Central memory CD4-positive, alpha-beta T cell (primary cell): ENCODE measurements around the gene EHMT1.
"Not testable (repeated sequence)": the region's sequence is repeated elsewhere in the genome, so short reads cannot be mapped to it uniquely, and the experiment has no call there.

Experiments
- DNase-seq: peaks from one replicate; pipeline ENCODE4 v3.0.0; 2022

EHMT1 gene

GRCh38 chr9:137590469-137591383 is 28.1 kb upstream of the EHMT1 start, which contains the start of gene ZMYND19:
Gene ZMYND19 (minus strand): TSS chr9:137590512. CDS start chr9:137590263, 249 bp downstream.
- DNase-seq = peak; percentile 89

GRCh38 chr9:137592767-137593166 is 26.0 kb upstream of the EHMT1 start:
- no peak for DNase-seq

DNA sequence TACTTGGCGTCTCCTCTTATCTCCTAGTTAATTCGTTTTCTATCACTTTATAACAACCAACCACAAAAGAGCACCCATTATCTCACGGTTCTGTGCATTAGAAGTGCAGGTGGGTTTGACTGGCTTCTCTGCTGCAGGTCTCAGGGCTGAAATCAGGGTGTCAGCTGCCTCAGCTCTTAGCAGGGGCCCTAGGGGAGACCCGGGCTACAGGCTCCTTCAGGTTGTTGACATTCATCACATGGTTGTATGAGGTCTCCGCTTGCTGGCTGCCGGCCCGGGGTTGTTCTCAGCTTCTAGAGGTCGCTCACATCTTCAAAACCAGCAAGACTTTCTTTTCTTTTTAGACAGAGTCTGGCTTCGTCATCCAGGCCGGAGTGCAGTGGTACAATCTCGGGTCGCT is 25.6 kb upstream of the EHMT1 start:
- DNase-seq = no peak

- DNase-seq = not testable (repeated sequence)
Observed at GRCh38 chr9:137596577-137596976, 22.2 kb upstream of the EHMT1 start.

DNA sequence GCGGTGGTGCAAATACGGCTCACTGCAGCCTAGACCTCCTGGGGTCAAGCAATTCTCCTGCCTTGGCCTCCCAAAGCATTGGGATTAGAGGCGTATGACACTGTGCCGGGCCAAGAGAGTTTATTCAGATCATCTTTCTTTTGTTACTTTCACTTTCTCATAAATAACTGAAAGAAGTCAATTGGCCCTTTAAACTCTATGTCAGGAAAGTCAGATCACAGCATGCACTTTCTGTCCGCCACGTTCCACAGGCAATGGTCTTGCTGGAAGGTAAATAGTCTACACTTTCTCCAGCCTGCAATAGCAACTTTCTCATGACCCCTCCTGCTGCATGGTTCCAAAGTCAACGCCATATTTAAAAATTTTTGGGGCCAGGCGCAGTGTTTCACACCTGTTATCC is 19.9 kb upstream of the EHMT1 start:
- DNase-seq = no peak

DNA sequence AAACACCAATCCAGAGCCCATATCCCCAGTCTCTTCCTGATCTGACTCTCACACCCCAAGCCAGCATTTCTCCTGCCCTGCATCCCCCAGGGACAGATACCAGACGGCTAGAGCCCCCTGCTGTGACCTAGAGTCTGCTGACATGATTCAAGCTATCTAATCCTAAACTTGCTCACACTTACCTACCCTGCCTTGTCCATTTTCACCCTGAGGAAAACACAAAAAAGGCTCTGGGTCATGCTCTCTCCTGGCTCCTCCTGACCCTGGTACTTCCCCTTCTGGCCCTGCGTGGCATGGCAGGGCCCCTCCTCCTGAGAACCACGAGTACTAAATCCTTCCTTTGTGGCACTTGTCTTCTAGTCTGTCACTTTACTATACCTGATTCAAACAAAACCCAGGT is 16.1 kb upstream of the EHMT1 start:
- no peak for DNase-seq

- DNase-seq = no peak
Observed at GRCh38 chr9:137603879-137604278, 14.9 kb upstream of the EHMT1 start.

- DNase-seq = no peak
Observed at GRCh38 chr9:137604345-137605086, 14.3 kb upstream of the EHMT1 start.

- DNase-seq = peak; percentile 87
Observed at GRCh38 chr9:137605121-137606004, 13.4 kb upstream of the EHMT1 start, which contains the start of gene ARRDC1. Gene ARRDC1 (plus strand): TSS chr9:137605686. CDS start chr9:137605718, 32 bp downstream.

GRCh38 chr9:137606005-137606621 is 12.7 kb upstream of the EHMT1 start:
- DNase-seq = no peak

- no peak for DNase-seq
Observed at GRCh38 chr9:137606734-137607138, 12.1 kb upstream of the EHMT1 start.

DNA sequence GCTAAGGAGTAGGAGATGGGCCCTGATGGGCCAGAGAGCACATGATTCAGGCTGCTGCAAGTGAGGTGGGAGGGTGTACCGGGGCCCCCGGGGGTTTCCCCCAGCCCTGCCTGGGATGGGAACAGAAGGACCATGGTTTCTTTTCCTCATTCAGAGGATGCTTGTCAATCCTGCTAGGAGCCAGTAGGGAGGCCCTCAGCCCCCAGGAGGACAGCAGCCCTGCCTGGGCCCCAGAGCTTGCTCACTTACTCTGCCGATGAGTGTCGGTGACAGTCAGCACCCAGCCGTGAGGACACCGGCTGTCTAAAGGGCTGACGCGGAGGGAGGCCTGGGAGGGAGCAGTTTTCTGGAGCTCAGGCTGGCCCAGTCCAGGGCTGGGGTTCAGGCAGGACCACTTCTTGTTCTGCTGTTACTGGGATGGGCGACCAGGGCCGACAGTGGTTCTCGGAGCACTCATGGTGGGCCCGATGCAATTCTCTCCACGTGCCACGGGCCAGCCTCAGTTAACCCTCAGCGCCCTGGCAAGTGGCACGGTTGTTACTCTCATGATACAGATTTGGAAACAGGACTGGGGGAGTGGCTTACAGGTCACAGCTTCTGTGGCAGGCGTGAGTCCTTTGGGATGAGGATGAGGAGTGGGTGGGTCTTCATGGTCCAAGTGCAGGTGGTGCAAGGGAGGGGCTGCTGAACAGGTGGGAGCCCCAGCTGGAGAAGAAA is 11.5 kb upstream of the EHMT1 start:
- no peak for DNase-seq

DNA sequence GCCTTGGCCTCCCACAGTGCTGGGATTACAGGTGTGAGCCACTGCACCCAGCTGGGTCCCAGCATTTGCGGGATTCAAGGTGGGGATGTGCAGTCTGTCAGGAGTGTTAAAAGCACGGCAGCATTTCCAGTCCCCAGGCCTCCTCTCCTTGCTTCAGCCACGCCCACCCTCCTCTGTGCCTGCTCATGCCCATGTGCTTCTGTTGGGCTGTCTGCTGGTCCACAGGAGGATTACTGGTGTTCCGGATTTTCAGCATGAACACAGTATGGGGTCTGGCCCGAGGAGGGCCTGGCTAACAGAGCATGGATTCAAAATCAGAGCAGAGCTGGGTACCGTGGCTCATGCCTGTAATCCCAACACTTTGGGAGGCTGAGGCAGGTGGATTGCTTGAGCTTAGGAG is 7.9 kb upstream of the EHMT1 start:
- no peak for DNase-seq

- no peak for DNase-seq
Observed at GRCh38 chr9:137611623-137612609, 6.9 kb upstream of the EHMT1 start.

GRCh38 chr9:137612741-137613142 is 6.1 kb upstream of the EHMT1 start:
- no peak for DNase-seq

DNA sequence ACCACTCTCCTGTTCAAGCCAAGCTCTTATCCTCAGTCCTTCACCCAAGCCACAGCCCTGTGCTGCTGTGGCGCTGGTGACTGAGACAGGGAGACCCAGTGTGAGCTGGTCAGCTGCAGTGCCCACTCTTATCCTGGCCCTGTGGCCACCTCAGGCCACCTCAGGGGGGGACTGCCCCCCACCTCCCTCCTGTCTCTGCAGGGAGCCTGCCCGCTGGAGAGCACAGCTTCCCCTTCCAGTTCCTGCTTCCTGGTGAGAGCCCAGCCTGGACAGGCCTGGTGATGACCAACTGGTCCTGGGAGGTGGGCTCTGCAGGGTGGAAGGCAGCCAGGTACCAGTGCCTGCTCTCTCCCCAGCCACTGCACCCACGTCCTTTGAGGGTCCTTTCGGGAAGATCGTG is 5.5 kb upstream of the EHMT1 start:
- no peak for DNase-seq

- no peak for DNase-seq
Observed at GRCh38 chr9:137613738-137614523, 4.9 kb upstream of the EHMT1 start.

DNA sequence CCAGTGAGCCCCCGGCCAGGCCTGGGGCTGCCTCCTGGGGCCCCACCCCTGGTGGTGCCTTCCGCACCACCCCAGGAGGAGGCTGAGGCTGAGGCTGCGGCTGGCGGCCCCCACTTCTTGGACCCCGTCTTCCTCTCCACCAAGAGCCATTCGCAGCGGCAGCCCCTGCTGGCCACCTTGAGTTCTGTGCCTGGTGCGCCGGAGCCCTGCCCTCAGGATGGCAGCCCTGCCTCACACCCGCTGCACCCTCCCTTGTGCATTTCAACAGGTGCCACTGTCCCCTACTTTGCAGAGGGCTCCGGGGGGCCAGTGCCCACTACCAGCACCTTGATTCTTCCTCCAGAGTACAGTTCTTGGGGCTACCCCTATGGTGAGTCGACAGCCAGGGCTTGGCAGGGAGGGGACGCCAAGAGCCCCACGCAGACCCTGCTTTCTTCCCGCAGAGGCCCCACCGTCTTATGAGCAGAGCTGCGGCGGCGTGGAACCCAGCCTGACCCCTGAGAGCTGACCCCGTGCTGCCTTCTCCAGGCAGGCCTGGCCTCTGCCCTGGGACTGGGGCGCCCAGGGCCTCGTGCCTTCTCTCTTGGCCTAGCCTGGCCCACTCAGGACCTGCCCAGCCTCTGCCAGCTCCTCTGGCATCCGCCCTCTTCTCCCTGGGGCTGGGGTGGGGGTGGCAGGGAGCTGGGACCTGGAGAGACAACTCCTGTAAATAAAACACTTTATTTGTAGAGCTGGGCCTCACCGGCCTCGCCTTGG is 4.0 kb upstream of the EHMT1 start:
- no peak for DNase-seq
